ENCODE data around the gene BCL2L12.
A peak's percentile ranks its signal among the peaks of the same experiment; 100 is the strongest.

Gene BCL2L12

GRCh38 chr19:49682274-49682673 lies 16.5 kb downstream of the BCL2L12 start:
- no peak overlapping the region for H3K9ac ChIP-seq (ENCODE audit: low read depth, low read length)
- H3K4me1 ChIP-seq (ENCODE audit: control insufficient read depth, insufficient read depth, low read length), result peaks cover 17% of the 10 kb centered on the region
- H3K36me3 ChIP-seq (ENCODE audit: insufficient read depth, low read length), result peaks cover 50% of the 10 kb centered on the region
- no peaks in the 10 kb centered on the region for H3K27me3 ChIP-seq (ENCODE audit: control insufficient read depth, insufficient read depth, low read length)
- H3K4me2 ChIP-seq (ENCODE audit: low read length), result no peak overlapping the region
- no peak overlapping the region for H3K4me3 ChIP-seq (ENCODE audit: low read length)
- H3K9me3 ChIP-seq (replicated peaks; ENCODE audit: low read length), result no peaks in the 10 kb centered on the region

GRCh38 chr19:49683814-49684250 lies 18.1 kb downstream of the BCL2L12 start:
- peaks cover 56% of the 10 kb centered on the region for H3K36me3 ChIP-seq (ENCODE audit: insufficient read depth, low read length)
- no peak overlapping the region for H3K4me3 ChIP-seq (ENCODE audit: low read length)
- no peaks in the 10 kb centered on the region for H3K27me3 ChIP-seq (ENCODE audit: control insufficient read depth, insufficient read depth, low read length)
- no peak overlapping the region for H3K9ac ChIP-seq (ENCODE audit: low read depth, low read length)
- H3K4me2 ChIP-seq (ENCODE audit: low read length), result no peak overlapping the region
- H3K9me3 ChIP-seq (replicated peaks; ENCODE audit: low read length), result no peaks in the 10 kb centered on the region
- H3K4me1 ChIP-seq (ENCODE audit: control insufficient read depth, insufficient read depth, low read length), result peaks cover 17% of the 10 kb centered on the region

DNA sequence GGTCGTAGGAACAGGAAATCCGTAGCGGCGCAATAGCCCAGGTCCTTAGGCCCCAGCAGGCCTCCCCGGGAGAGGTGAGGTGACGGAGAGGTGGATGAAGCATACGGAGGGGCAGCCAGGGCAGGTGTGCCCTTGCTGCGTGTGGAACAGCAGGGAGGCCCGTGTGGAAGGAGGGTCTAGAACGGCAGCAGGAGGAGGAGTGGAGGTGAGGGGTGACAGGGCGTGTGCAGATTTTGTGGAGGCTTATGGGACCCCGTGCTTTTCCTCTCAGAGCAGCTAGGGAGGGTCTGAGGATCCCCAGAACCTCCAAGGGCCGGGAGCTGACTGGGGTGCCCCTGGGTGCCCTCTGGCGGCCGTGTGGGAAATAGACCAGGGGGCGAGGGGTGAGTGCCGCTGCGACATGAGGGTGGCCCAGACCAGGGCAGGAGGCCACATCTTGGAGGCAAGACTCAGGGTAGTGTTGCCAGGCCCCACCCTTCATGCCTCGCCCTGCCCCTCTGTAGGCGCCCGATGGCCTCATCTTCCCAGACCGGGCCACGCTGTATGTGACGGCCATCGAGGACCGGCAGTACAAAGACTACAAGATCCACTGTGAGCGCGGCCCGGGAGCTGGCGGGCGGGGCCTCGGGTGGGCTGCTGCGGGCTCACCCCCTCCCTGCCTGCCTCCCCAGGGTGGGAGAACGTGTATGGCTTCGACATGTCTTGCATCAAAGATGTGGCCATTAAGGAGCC lies 18.7 kb downstream of the BCL2L12 start:
- Histone ChIP-seq H3K4me3 (ENCODE audit: low read length) (no peak overlapping the region), H3K4me1 (ENCODE audit: control insufficient read depth, insufficient read depth, low read length) (peaks cover 12% of the 10 kb centered on the region), H3K4me2 (ENCODE audit: low read length) (no peak overlapping the region), H3K36me3 (ENCODE audit: insufficient read depth, low read length) (peaks cover 56% of the 10 kb centered on the region), H3K9me3 (replicated peaks; ENCODE audit: low read length) (no peaks in the 10 kb centered on the region), H3K9ac (ENCODE audit: low read depth, low read length) (no peak overlapping the region), H3K27me3 (ENCODE audit: control insufficient read depth, insufficient read depth, low read length) (no peaks in the 10 kb centered on the region)

DNA sequence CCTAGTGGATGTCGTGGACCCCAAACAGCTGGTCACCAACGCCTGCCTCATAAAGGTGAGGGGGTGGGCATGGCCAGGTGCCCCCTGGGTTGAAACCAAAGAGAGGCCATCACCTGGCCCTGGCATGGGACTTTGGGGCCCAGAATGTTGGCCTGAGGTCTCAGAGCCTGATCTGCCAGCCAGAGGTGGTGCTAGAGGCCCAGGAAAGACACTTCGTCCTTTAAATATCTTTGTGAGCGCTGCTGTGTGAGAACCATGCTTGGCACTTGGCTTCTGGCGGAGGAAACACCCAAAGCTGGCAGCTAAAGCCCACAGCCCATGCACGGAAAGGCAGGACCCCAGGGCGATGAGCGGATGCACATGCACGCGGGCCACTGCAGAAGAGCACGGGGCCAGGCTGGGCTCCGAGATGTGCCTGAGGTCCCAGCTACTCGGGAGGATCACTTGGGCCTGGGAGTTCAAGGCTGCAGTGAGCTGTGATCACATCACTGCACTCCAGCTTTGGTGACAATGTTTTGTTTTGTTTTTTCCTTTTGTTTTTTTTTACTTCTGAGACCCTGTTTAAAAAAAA lies 19.3 kb downstream of the BCL2L12 start:
- H3K4me3 ChIP-seq (ENCODE audit: low read length), result no peak overlapping the region
- H3K9me3 ChIP-seq (replicated peaks; ENCODE audit: low read length), result no peaks in the 10 kb centered on the region
- no peak overlapping the region for H3K9ac ChIP-seq (ENCODE audit: low read depth, low read length)
- H3K4me2 ChIP-seq (ENCODE audit: low read length), result no peak overlapping the region
- no peaks in the 10 kb centered on the region for H3K27me3 ChIP-seq (ENCODE audit: control insufficient read depth, insufficient read depth, low read length)
- H3K36me3 ChIP-seq (ENCODE audit: insufficient read depth, low read length), result peaks cover 56% of the 10 kb centered on the region
- H3K4me1 ChIP-seq (ENCODE audit: control insufficient read depth, insufficient read depth, low read length), result peaks cover 8% of the 10 kb centered on the region

DNA sequence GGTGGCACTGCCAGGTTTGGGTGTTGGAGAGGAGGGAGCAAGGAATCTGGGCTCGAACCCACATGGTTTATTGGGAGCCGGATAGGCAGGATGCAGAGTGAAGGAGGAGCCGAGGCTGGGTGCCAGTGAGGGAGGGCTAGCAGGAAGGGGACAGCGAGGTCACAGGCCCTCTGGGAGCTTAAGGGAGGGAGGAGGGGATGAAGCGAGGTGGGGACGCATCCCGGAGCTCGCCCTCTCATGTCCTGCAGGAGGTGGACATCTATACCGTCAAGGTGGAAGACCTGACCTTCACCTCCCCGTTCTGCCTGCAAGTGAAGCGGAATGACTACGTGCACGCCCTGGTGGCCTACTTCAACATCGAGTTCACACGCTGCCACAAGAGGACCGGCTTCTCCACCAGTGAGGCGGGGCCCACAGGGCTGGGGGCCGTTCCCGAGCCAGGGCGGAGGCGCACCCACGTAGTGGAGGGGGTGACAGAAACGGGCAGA lies 20.2 kb downstream of the BCL2L12 start:
- H3K9ac ChIP-seq (ENCODE audit: low read depth, low read length), result no peak overlapping the region

GRCh38 chr19:49686503-49687088 lies 20.9 kb downstream of the BCL2L12 start:
- H3K27me3 ChIP-seq (ENCODE audit: control insufficient read depth, insufficient read depth, low read length), result no peaks in the 10 kb centered on the region
- no peak overlapping the region for H3K4me3 ChIP-seq (ENCODE audit: low read length)
- H3K36me3 ChIP-seq (ENCODE audit: insufficient read depth, low read length), result peaks cover 51% of the 10 kb centered on the region
- H3K4me2 ChIP-seq (ENCODE audit: low read length), result no peak overlapping the region
- peaks cover 17% of the 10 kb centered on the region for H3K4me1 ChIP-seq (ENCODE audit: control insufficient read depth, insufficient read depth, low read length)
- H3K9ac ChIP-seq (ENCODE audit: low read depth, low read length), result no peak overlapping the region
- no peaks in the 10 kb centered on the region for H3K9me3 ChIP-seq (replicated peaks; ENCODE audit: low read length)

More for the DNA sequence above, 20.2 kb downstream of the BCL2L12 start:
- Histone ChIP-seq H3K4me3 (ENCODE audit: low read length) (no peak overlapping the region), H3K27me3 (ENCODE audit: control insufficient read depth, insufficient read depth, low read length) (no peaks in the 10 kb centered on the region), H3K36me3 (ENCODE audit: insufficient read depth, low read length) (peaks cover 55% of the 10 kb centered on the region), H3K4me1 (ENCODE audit: control insufficient read depth, insufficient read depth, low read length) (peaks cover 11% of the 10 kb centered on the region), H3K9me3 (replicated peaks; ENCODE audit: low read length) (no peaks in the 10 kb centered on the region), H3K4me2 (ENCODE audit: low read length) (no peak overlapping the region)

DNA sequence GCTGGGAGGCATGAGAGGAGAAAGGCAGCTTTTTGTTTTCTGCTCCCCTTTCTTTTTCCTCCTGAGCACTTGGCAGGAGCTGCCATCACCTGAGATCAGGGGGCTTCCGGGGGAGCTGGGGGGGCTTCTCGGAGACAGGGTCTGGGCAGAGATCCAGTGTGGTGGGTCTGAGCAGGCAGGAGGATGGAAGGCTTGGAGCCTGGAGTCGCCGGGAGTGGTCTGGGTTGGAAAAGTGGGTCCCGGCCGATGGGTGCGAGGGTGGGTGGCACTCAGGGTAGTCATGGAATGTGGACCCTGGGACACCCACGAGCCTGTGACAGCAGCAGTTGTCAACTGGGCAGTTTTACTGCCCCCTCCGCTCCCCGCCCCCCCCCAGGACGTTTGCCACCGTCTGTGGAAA lies 21.4 kb downstream of the BCL2L12 start:
- H3K9ac ChIP-seq (ENCODE audit: low read depth, low read length), result no peak overlapping the region
- no peaks in the 10 kb centered on the region for H3K9me3 ChIP-seq (replicated peaks; ENCODE audit: low read length)
- H3K27me3 ChIP-seq (ENCODE audit: control insufficient read depth, insufficient read depth, low read length), result no peaks in the 10 kb centered on the region
- no peak overlapping the region for H3K4me2 ChIP-seq (ENCODE audit: low read length)
- peaks cover 19% of the 10 kb centered on the region for H3K4me1 ChIP-seq (ENCODE audit: control insufficient read depth, insufficient read depth, low read length)
- no peak overlapping the region for H3K4me3 ChIP-seq (ENCODE audit: low read length)
- peaks cover 46% of the 10 kb centered on the region for H3K36me3 ChIP-seq (ENCODE audit: insufficient read depth, low read length)

DNA sequence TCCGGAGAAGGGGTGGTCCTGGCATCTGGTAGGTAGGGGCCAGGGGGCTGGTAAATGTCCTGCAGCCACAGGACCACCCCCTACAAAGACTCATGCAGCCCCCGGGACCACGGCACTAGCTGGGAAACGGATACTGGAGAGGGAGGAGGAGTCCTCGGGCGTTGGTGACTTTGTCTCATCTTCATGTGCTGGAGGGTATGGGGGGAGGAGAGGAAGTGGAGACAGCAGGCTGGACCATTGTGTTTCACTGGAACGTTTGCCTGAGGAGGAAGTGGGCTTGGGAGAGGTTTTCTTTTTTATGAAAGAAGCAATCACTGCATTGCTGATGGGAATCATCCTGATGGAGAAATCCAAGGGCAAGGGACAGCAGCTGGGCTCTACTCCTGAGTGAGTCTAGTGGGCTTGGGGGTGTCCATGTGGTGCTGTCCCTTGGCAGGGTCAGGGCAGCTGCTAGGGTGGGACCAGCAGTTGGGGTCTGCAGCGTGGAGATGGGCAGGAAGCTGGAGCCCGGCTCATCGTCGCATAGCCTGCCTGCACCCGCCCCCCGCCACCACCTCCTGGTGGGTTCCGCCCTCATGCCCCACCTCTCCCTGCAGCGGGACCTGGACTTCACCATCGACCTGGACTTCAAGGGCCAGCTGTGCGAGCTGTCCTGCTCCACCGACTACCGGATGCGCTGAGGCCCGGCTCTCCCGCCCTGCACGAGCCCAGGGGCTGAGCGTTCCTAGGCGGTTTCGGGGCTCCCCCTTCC lies 22.0 kb downstream of the BCL2L12 start:
- Histone ChIP-seq H3K9me3 (replicated peaks; ENCODE audit: low read length) (no peaks in the 10 kb centered on the region), H3K4me2 (ENCODE audit: low read length) (no peak overlapping the region), H3K27me3 (ENCODE audit: control insufficient read depth, insufficient read depth, low read length) (no peaks in the 10 kb centered on the region), H3K4me3 (ENCODE audit: low read length) (no peak overlapping the region), H3K4me1 (ENCODE audit: control insufficient read depth, insufficient read depth, low read length) (peaks cover 19% of the 10 kb centered on the region), H3K36me3 (ENCODE audit: insufficient read depth, low read length) (peaks cover 42% of the 10 kb centered on the region), H3K9ac (ENCODE audit: low read depth, low read length) (no peak overlapping the region)

DNA sequence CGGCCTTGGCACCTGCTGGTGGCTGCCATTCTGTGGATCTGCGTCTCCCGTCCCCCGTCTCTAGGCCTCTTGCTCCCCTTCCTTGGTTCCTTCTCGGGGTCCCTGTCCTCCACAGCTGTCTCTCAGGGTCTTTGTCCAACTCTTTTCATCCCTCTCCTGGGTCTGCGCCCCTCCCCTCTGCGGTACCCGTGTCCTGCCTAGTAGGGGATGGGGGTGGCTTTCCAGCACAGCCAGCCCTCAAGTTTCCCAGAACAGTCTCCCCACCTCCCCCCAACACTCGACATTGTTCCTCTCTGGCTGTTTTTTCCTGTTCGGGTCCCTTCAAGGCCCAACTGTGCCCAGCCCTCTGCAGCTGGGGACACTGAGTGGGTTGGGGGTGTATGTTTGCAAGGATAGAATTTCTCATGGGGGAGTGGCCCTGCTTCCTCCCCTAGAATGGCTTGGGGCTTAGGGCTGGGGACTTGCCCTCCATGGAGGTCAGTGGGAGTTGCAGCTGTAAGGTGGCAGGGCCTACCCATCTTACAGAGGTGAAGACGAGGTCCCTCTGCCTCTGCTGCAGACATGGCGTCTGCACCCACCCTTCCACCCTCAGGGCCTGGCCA lies 22.9 kb downstream of the BCL2L12 start:
- no peak overlapping the region for H3K4me2 ChIP-seq (ENCODE audit: low read length)
- peaks cover 37% of the 10 kb centered on the region for H3K36me3 ChIP-seq (ENCODE audit: insufficient read depth, low read length)
- no peak overlapping the region for H3K4me3 ChIP-seq (ENCODE audit: low read length)
- H3K9ac ChIP-seq (ENCODE audit: low read depth, low read length), result no peak overlapping the region
- no peaks in the 10 kb centered on the region for H3K27me3 ChIP-seq (ENCODE audit: control insufficient read depth, insufficient read depth, low read length)
- H3K4me1 ChIP-seq (ENCODE audit: control insufficient read depth, insufficient read depth, low read length), result peaks cover 19% of the 10 kb centered on the region
- H3K9me3 ChIP-seq (replicated peaks; ENCODE audit: low read length), result no peaks in the 10 kb centered on the region

GRCh38 chr19:49689133-49690078 lies 23.7 kb downstream of the BCL2L12 start, which contains the start of gene ADM5:
ADM5 (plus strand) TSS chr19:49689594; CDS start chr19:49689838, 244 bp downstream.
- Histone ChIP-seq H3K4me3 (ENCODE audit: low read length) (peak within 1 kb of the TSS; percentile 62), H3K4me2 (ENCODE audit: low read length) (peak within 1 kb of the TSS; percentile 83), H3K36me3 (ENCODE audit: insufficient read depth, low read length) (peaks cover 29% of the 10 kb centered on the region), H3K27me3 (ENCODE audit: control insufficient read depth, insufficient read depth, low read length) (no peaks in the 10 kb centered on the region), H3K9ac (ENCODE audit: low read depth, low read length) (peak within 1 kb of the TSS; percentile 49), H3K9me3 (replicated peaks; ENCODE audit: low read length) (no peaks in the 10 kb centered on the region), H3K4me1 (ENCODE audit: control insufficient read depth, insufficient read depth, low read length) (peaks cover 19% of the 10 kb centered on the region)
